ENCODE measurements around the gene LY6G5B.

LY6G5B gene

GRCh38 chr6:31718265-31718664 is 48.5 kb downstream of the LY6G5B start:
- no peak for DNase-seq

- DNase-seq = no peak
Measured at GRCh38 chr6:31719001-31719400, 49.2 kb downstream of the LY6G5B start.

- DNase-seq = no peak
Measured at GRCh38 chr6:31720196-31720770, 50.5 kb downstream of the LY6G5B start.

GRCh38 chr6:31721351-31722020 is 51.7 kb downstream of the LY6G5B start, which contains the start of gene LY6G6C:
Gene LY6G6C (minus strand): TSS chr6:31721746. CDS start chr6:31721679, 67 bp downstream.
- no peak for DNase-seq

GRCh38 chr6:31722173-31722572 is 52.4 kb downstream of the LY6G5B start:
- no peak for DNase-seq
